Bronchus fibroblast of lung (primary cell): Measurements from ENCODE around the gene OR8D2. TPM values are rescaled to one million over a fixed set of nuclear protein-coding genes. Genes with fewer than 3 reads are reported as not detected.

Source experiments
- total RNA-seq: library from RNA; depleted of rRNA; stranded (reverse); fragments of >200 nt; gene quantifications from 2 replicates; pipeline ENCODE4 v1.2.3, GENCODE V29; 2015

OR8D2 gene, protein sequence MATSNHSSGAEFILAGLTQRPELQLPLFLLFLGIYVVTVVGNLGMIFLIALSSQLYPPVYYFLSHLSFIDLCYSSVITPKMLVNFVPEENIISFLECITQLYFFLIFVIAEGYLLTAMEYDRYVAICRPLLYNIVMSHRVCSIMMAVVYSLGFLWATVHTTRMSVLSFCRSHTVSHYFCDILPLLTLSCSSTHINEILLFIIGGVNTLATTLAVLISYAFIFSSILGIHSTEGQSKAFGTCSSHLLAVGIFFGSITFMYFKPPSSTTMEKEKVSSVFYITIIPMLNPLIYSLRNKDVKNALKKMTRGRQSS
- total RNA-seq, result not detected in 2 replicates

DNA sequence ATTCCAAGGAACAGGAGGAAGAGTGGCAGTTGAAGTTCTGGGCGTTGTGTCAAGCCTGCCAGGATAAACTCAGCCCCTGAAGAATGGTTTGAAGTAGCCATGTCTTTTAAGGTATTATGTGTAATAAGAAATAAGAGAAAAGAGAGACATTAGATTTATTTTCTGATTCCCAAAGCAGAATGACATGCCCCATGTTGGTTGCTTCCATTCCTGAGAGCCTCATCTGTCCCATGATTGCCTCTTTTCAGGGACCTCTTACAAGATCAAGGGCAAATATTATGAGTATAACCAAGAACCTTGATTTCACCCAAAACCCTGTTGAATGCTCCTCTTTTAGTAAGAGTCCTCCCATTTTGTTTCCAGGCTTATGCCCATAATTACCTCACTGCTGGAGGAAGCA is at the start of gene OR8D2:
OR8D2 (minus strand) TSS at position 101 of the 400 bp plus-strand sequence; CDS start at position 101, 0 bp downstream.

DNA sequence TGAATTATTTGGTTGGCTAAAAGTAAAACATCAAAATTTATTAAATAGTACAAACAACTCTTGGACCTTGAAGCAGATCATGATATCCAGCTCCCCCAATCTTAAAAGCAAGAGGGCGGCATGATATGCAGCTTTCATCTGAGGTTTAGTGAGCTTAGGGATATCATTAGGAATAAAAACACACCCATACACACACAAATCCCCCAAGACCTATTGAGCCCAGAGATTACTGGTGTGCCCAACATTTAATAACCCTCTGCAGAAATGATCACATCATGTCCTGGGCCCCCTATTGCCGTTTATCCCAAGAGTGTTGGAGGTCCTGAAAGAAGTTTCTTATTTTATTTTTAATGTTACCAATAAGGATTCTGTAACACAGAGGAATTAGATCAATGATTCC is 6.1 kb downstream of the OR8D2 start, which contains the start of gene OR8D1:
OR8D1 (minus strand) TSS at position 101 of the 400 bp plus-strand sequence. CDS start 3,183 bp downstream, outside the sequence.

Other genes with a start within 250 kb of the OR8D2 start
- 21.0 and 23.5 TPM in 2 replicates for gene VWA5A, start 204.7 kb downstream of the OR8D2 start, total RNA-seq
- not detected in 2 replicates for gene OR10D3, start 136.9 kb downstream of the OR8D2 start, total RNA-seq
- gene OR8G1, start 79.1 kb downstream of the OR8D2 start, total RNA-seq, result not detected in 2 replicates
- gene OR8G5, start 63.8 kb downstream of the OR8D2 start, total RNA-seq, result not detected in 2 replicates
- gene OR8D1, start 6.2 kb downstream of the OR8D2 start, total RNA-seq, result not detected in 2 replicates
- not detected in 2 replicates for gene OR8B2, start 64.3 kb upstream of the OR8D2 start, total RNA-seq
- gene OR8B3, start 78.8 kb upstream of the OR8D2 start, total RNA-seq, result not detected in 2 replicates
- not detected in 2 replicates for gene OR8B4, start 104.7 kb upstream of the OR8D2 start, total RNA-seq
- not detected in 2 replicates for gene OR8B8, start 125.5 kb upstream of the OR8D2 start, total RNA-seq
- gene OR8B12, start 223.5 kb upstream of the OR8D2 start, total RNA-seq, result not detected in 2 replicates
- gene OR8A1, start 249.8 kb upstream of the OR8D2 start, total RNA-seq, result not detected in 2 replicates